Testis (tissue), 2 donors: ENCODE data around the gene CDH22.

Experiments
- POLR2A ChIP-seq: fragments of 450-650 bp; IDR thresholded peaks from one replicate; pipeline ENCODE4 v1.6.1; 2017; ENCODE audit warnings: antibody characterized with exemption, mild to moderate bottlenecking, moderate library complexity
- TF ChIP-seq, protein P1 (sequence below), 3 experiments: fragments of 450-650 bp in 2 of 3; fragments of 200-600 bp in 1 of 3; sonication (generic) in 1 of 3; IDR thresholded peaks; one replicate each; pipeline ENCODE4 v1.5.1; 2016 to 2019; ENCODE audit warnings: antibody characterized with exemption in 3 of 3, mild to moderate bottlenecking in 2 of 3, moderate library complexity in 1 of 3

- TF ChIP-seq, protein P1, sequence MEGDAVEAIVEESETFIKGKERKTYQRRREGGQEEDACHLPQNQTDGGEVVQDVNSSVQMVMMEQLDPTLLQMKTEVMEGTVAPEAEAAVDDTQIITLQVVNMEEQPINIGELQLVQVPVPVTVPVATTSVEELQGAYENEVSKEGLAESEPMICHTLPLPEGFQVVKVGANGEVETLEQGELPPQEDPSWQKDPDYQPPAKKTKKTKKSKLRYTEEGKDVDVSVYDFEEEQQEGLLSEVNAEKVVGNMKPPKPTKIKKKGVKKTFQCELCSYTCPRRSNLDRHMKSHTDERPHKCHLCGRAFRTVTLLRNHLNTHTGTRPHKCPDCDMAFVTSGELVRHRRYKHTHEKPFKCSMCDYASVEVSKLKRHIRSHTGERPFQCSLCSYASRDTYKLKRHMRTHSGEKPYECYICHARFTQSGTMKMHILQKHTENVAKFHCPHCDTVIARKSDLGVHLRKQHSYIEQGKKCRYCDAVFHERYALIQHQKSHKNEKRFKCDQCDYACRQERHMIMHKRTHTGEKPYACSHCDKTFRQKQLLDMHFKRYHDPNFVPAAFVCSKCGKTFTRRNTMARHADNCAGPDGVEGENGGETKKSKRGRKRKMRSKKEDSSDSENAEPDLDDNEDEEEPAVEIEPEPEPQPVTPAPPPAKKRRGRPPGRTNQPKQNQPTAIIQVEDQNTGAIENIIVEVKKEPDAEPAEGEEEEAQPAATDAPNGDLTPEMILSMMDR (IDR thresholded peaks at IDR 0.05): no peak
- no peak for TF ChIP-seq POLR2A
Observed at GRCh38 chr20:46190478-46191167, 117.7 kb downstream of the CDH22 start.
